Neural progenitor cell (in vitro differentiated cells): Measurements from ENCODE around the gene RASGRF2.

Experiments used
- CTCF ChIP-seq: fragments of 200-600 bp; sonication (generic); IDR thresholded peaks from 2 replicates; pipeline ENCODE4 v1.5.1; 2017; ENCODE audit warnings: antibody characterized with exemption, mild to moderate bottlenecking
- EZH2 ChIP-seq: fragments of 200-600 bp; sonication (generic); IDR thresholded peaks from 2 replicates; pipeline ENCODE4 v1.6.1; 2017; ENCODE audit warnings: antibody characterized with exemption, mild to moderate bottlenecking, moderate library complexity
- EZH2phosphoT487 ChIP-seq: fragments of 200-600 bp; sonication (generic); IDR thresholded peaks from 2 replicates; pipeline ENCODE4 v1.6.1; 2017; ENCODE audit warnings: antibody characterized with exemption

- TF ChIP-seq CTCF: no peak
- TF ChIP-seq EZH2: peak; percentile 60
- TF ChIP-seq EZH2phosphoT487: no peak
Observed at GRCh38 chr5:80959768-80960442, at the start of gene RASGRF2.
